Glutamatergic neuron (in vitro differentiated cells): ENCODE results near the gene AHCYL2. TPM values are rescaled to one million over a fixed set of nuclear protein-coding genes. Genes with fewer than 3 reads are reported as not detected.

Experiments
- DNase-seq: peaks from one replicate; pipeline ENCODE4 v3.0.0; 2022
- H3K27ac Mint-ChIP-seq: one replicate; pipeline ENCODE4 v1.8.0; 2020; ENCODE audit warnings: mild to moderate bottlenecking, mixed read lengths, inconsistent platforms; ENCODE audit not compliant: unreplicated experiment
- H3K27me3 Mint-ChIP-seq: one replicate; pipeline ENCODE4 v1.8.0; 2020; ENCODE audit warnings: mild to moderate bottlenecking, moderate library complexity, mixed read lengths, inconsistent platforms; ENCODE audit not compliant: unreplicated experiment
- H3K36me3 Mint-ChIP-seq: one replicate; pipeline ENCODE4 v1.8.0; 2020; ENCODE audit warnings: mild to moderate bottlenecking, mixed read lengths, inconsistent platforms; ENCODE audit not compliant: unreplicated experiment
- H3K4me1 Mint-ChIP-seq: one replicate; pipeline ENCODE4 v1.8.0; 2020; ENCODE audit warnings: mild to moderate bottlenecking, low read depth, mixed read lengths, inconsistent platforms; ENCODE audit not compliant: unreplicated experiment
- H3K4me3 Mint-ChIP-seq: one replicate; pipeline ENCODE4 v1.8.0; 2020; ENCODE audit warnings: mild to moderate bottlenecking, mixed read lengths, inconsistent platforms; ENCODE audit not compliant: unreplicated experiment
- H3K9me3 Mint-ChIP-seq: one replicate; pipeline ENCODE4 v1.8.0; 2020; ENCODE audit warnings: mild to moderate bottlenecking, moderate library complexity, mixed read lengths, inconsistent platforms; ENCODE audit not compliant: unreplicated experiment
- total RNA-seq: library from RNA; stranded (reverse); fragmentation: NEBNext Ultra II Directional; extraction: Animal tissue kit (Norgen Biotek cat#: 25700); gene quantifications from one replicate; pipeline ENCODE4 v1.2.1, GENCODE V29; 2021; ENCODE audit not compliant: unreplicated experiment
- TF ChIP-seq, protein P1 (sequence below): fragments of 200-600 bp; sonication (generic); IDR thresholded peaks from one replicate; pipeline ENCODE4 v1.5.0; 2021; ENCODE audit not compliant: partially characterized antibody, unreplicated experiment

AHCYL2 gene
- total RNA-seq, 1 donor from 2014 or later, result 16.8 TPM

DNA sequence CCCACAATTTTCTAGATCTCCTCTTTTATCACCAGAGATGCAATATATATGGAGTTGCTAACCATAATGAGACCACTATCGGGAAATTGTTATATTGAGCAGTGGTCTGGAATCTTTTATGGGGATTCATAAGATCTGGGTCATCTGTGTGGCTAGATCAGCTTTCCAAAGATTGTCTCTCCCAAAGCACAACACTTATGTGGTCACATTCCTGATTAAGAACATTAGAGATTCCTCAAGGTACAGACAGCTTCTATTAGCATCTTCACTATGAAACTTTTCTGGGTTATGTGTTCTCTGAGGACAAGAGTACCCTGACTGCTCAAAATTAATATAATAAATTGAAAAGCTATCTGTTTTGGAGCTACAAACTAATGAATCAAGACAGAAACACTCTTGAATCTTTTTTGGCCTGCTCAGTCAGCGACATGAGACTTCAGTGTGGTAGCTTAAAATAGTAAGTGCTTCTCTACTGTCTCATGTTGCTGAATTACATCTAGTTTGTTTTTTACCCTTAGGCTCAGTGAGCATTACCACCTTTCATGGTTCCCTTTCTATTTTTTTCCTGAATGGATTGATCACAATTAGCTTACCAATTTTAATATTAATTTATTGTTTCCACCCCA is 166.8 kb downstream of the AHCYL2 start:
- TF ChIP-seq, protein P1, sequence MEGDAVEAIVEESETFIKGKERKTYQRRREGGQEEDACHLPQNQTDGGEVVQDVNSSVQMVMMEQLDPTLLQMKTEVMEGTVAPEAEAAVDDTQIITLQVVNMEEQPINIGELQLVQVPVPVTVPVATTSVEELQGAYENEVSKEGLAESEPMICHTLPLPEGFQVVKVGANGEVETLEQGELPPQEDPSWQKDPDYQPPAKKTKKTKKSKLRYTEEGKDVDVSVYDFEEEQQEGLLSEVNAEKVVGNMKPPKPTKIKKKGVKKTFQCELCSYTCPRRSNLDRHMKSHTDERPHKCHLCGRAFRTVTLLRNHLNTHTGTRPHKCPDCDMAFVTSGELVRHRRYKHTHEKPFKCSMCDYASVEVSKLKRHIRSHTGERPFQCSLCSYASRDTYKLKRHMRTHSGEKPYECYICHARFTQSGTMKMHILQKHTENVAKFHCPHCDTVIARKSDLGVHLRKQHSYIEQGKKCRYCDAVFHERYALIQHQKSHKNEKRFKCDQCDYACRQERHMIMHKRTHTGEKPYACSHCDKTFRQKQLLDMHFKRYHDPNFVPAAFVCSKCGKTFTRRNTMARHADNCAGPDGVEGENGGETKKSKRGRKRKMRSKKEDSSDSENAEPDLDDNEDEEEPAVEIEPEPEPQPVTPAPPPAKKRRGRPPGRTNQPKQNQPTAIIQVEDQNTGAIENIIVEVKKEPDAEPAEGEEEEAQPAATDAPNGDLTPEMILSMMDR, result no peak
- no peaks in the 10 kb centered on the region for H3K27me3 Mint-ChIP-seq
- H3K4me1 Mint-ChIP-seq, result peaks cover 2% of the 10 kb centered on the region
- no peak for DNase-seq
- no peaks in the 10 kb centered on the region for H3K9me3 Mint-ChIP-seq
- no peak overlapping the region for H3K27ac Mint-ChIP-seq
- H3K36me3 Mint-ChIP-seq, result no peaks in the 10 kb centered on the region
- no peak overlapping the region for H3K4me3 Mint-ChIP-seq

DNA sequence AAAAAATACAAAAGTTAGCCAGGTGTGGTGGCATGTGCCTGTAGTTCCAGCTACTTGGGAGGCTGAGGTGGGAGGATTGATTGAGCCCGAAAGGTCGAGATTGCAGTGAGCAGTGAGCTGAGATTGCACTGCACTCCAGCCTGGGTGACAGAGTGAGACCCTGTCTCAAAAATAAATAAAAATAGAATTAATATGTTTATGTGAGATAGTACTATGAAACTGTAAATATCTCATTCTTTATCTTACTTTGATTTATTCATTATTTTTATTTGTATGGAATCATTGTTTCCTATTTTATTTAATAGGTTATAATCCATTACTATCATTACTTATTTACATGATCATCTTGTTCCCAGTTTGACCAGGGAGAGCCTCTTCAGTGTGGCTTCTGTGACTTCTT is 168.4 kb downstream of the AHCYL2 start:
- no peaks in the 10 kb centered on the region for H3K9me3 Mint-ChIP-seq
- no peak for DNase-seq
- no peaks in the 10 kb centered on the region for H3K36me3 Mint-ChIP-seq
- no peak overlapping the region for H3K4me3 Mint-ChIP-seq
- no peaks in the 10 kb centered on the region for H3K27me3 Mint-ChIP-seq
- no peaks in the 10 kb centered on the region for H3K4me1 Mint-ChIP-seq
- no peak overlapping the region for H3K27ac Mint-ChIP-seq
- TF ChIP-seq, protein P1, result no peak

DNA sequence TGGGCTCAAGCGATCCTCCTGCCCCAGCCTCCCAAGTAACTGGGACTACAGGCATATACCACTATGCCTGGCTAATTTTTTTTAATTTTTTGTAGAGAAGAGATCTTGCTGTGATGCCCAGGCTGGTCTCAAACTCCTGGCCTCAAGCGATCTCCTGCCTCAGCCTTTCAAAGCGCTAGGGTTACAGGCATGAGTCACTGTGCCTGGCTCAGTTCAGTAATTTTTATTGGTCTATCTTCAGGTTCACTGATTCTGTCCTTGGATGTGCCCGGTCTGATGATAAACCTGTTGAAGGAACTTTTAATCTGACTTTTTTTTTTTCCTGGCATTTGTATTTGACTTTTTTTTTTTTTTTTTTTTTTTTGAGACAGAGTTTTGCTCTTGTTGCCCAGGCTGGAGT is 169.3 kb downstream of the AHCYL2 start:
- no peak overlapping the region for H3K27ac Mint-ChIP-seq
- no peak overlapping the region for H3K4me3 Mint-ChIP-seq
- TF ChIP-seq, protein P1, result no peak
- H3K4me1 Mint-ChIP-seq, result no peaks in the 10 kb centered on the region
- no peaks in the 10 kb centered on the region for H3K9me3 Mint-ChIP-seq
- no peaks in the 10 kb centered on the region for H3K36me3 Mint-ChIP-seq
- H3K27me3 Mint-ChIP-seq, result no peaks in the 10 kb centered on the region
- no peak for DNase-seq

DNA sequence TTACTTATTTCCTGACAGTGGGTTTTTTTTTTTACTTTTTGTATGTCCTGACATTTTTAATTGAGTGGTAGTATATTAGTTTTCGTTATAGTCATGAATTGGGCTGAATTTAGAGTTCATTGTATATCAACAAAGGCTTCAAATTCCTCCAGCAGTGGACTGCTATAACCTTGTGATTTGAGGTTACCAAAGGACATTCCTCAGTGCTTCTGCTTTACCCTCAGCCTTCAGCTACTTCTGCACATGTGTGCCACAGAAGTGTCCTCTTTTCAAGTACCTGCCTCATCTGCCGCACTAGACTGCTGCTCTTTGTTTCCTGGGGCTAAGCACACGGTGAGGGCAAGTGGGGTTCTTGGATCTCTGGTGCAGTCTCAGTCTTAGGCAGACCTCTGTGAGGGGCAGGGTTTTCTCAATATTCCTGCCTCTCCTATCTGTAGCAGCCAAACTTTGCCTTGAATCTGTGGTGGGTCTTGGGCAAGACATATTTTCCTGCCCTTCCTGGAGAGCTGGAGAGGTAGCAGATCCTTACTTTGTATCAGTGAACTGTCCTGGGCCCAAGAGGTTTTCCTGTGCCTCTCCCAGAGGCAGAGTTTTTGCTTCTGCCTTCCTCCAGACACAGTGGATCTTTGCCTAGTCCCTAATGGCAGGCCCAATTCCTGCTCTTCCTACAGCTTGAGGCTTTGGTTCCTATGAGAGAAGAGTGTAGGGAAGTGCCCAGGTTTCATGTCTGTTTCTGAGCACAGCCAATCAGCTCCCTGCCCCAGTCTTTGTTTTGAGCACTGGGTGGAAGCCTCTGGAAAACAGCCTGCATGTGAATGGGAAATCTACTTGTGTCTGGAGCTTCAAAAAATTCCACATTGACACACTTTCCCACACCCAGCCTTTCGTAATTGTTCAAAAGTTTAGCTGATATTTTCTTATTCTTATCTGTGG is 170.4 kb downstream of the AHCYL2 start:
- no peaks in the 10 kb centered on the region for H3K9me3 Mint-ChIP-seq
- TF ChIP-seq, protein P1, result no peak
- H3K27me3 Mint-ChIP-seq, result no peaks in the 10 kb centered on the region
- no peak overlapping the region for H3K27ac Mint-ChIP-seq
- no peak overlapping the region for H3K4me3 Mint-ChIP-seq
- DNase-seq, result no peak
- no peaks in the 10 kb centered on the region for H3K4me1 Mint-ChIP-seq
- H3K36me3 Mint-ChIP-seq, result no peaks in the 10 kb centered on the region
